Esophagus squamous epithelium (tissue), 5 donors: Measurements from ENCODE around the gene SRPRB. TPM values are rescaled to one million over a fixed set of nuclear protein-coding genes. Genes with fewer than 3 reads are reported as not detected.

ENCODE experiments used
- DNase-seq: peaks from one replicate; lab custom pipeline; 2025; lab: John Stamatoyannopoulos, UW
- H3K27ac ChIP-seq, 4 donors: fragments of 200-600 bp; sonication (generic); one replicate each; pipeline ENCODE4 v1.5.1; 2016 to 2019; ENCODE audit warnings: mild to moderate bottlenecking in 1 of 4
- H3K27me3 ChIP-seq, 4 donors: fragments of 200-600 bp; sonication (generic); 1 replicate in 3 of 4; 2 replicates in 1 of 4; pipeline versions ENCODE4 v1.5.1 to v1.6.0; 2017 to 2021; ENCODE audit warnings: antibody characterized with exemption in 1 of 4
- H3K36me3 ChIP-seq, 3 donors: fragments of 200-600 bp; sonication (generic); one replicate each; pipeline ENCODE4 v1.5.1; 2016 to 2019
- H3K4me1 ChIP-seq, 3 donors: fragments of 200-600 bp; sonication (generic); one replicate each; pipeline ENCODE4 v1.5.1; 2017 to 2019
- H3K4me3 ChIP-seq, 4 donors: fragments of 200-600 bp; sonication (generic); 1 replicate in 3 of 4; 2 replicates in 1 of 4; pipeline ENCODE4 v1.5.1; 2016 to 2019; ENCODE audit warnings: mild to moderate bottlenecking in 2 of 4, moderate library complexity in 1 of 4
- H3K9me3 ChIP-seq, 3 donors: fragments of 200-600 bp; sonication (generic); one replicate each; pipeline ENCODE4 v1.5.1; 2016 to 2019
- POLR2A ChIP-seq, 4 donors: fragments of 450-650 bp; IDR thresholded peaks; one replicate each; pipeline ENCODE4 v1.6.1; 2017; ENCODE audit warnings: antibody characterized with exemption in 4 of 4, mild to moderate bottlenecking in 4 of 4, moderate library complexity in 3 of 4
- WGBS, 2 donors: methylation state at CpG; one replicate each; pipeline ENCODE4 v1.1.5; 2018; 5-methylcytosine and 5-hydroxymethylcytosine counted together
- intact Hi-C: fragments of 100-400 bp; cut with DNase I; formaldehyde crosslinking; loops from one replicate; pipeline ENCODE4 v1.15.0; 2022
- total RNA-seq, 4 donors: library from RNA; depleted of rRNA; stranded (reverse); fragments of >200 nt; gene quantifications; one replicate each; pipeline ENCODE4 v1.1.0, GENCODE V29; 2016
- TF ChIP-seq, protein P1 (sequence below), 6 experiments: fragments of 450-650 bp in 4 of 6; fragments of 200-600 bp in 2 of 6; sonication (generic) in 2 of 6; IDR thresholded peaks; one replicate each; pipeline ENCODE4 v1.5.1; 2016 to 2019; ENCODE audit warnings: antibody characterized with exemption in 6 of 6, mild to moderate bottlenecking in 4 of 6, moderate library complexity in 4 of 6
- donor health status: DM: yes; HTN: yes; CAD: no.

The SRPRB gene
- total RNA-seq, 4 donors from 2014 or later: 25.1 to 107 (median 44.1) TPM

DNA sequence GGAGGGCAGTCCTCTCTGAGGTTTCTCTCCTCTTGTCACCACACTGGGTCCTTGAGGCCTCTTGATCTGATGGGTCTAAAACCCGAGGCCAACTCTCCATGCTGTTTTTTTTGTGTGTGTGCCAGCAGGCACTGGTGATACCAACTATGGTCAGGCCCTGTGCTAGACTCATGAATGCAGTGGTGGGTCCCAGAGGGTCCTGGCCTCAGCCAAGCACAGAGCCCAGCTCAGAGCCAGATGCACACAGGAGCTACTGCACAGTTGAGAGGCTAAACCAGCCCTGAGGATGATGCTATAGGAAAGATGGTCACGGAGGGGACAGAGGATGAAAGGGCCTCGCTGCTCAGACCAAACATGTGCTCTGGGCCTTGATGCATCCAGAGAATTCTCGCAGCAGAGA lies 56.5 kb downstream of the SRPRB start:
- TF ChIP-seq, protein P1, sequence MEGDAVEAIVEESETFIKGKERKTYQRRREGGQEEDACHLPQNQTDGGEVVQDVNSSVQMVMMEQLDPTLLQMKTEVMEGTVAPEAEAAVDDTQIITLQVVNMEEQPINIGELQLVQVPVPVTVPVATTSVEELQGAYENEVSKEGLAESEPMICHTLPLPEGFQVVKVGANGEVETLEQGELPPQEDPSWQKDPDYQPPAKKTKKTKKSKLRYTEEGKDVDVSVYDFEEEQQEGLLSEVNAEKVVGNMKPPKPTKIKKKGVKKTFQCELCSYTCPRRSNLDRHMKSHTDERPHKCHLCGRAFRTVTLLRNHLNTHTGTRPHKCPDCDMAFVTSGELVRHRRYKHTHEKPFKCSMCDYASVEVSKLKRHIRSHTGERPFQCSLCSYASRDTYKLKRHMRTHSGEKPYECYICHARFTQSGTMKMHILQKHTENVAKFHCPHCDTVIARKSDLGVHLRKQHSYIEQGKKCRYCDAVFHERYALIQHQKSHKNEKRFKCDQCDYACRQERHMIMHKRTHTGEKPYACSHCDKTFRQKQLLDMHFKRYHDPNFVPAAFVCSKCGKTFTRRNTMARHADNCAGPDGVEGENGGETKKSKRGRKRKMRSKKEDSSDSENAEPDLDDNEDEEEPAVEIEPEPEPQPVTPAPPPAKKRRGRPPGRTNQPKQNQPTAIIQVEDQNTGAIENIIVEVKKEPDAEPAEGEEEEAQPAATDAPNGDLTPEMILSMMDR (IDR thresholded peaks at IDR 0.05): no peak
- TF ChIP-seq POLR2A (IDR thresholded peaks at IDR 0.05): no peak
- no peak for DNase-seq
- WGBS, 2 donors: 50 to 87% methylated on average over 2 to 4 of the region's 4 CpGs
- H3K9me3 ChIP-seq: no peaks in the 10 kb centered on the region
- intact Hi-C loops: no loop called here
- no peaks in the 10 kb centered on the region for H3K4me1 ChIP-seq
- H3K27ac ChIP-seq: no peak overlapping the region
- no peaks in the 10 kb centered on the region for H3K36me3 ChIP-seq
- H3K27me3 ChIP-seq: no peaks in the 10 kb centered on the region
- H3K4me3 ChIP-seq: no peak overlapping the region

- no peak for DNase-seq
- intact Hi-C loops: no loop called here
- 77 to 86% methylated on average over 5 to 11 of the region's 11 CpGs for WGBS, 2 donors
- no peak for TF ChIP-seq POLR2A (IDR thresholded peaks at IDR 0.05)
- TF ChIP-seq, protein P1 (IDR thresholded peaks at IDR 0.05): no peak
- no peaks in the 10 kb centered on the region for H3K27me3 ChIP-seq
- no peak overlapping the region for H3K27ac ChIP-seq
- no peaks in the 10 kb centered on the region for H3K9me3 ChIP-seq
- no peaks in the 10 kb centered on the region for H3K4me1 ChIP-seq
- no peak overlapping the region for H3K4me3 ChIP-seq
- H3K36me3 ChIP-seq: no peaks in the 10 kb centered on the region
Observed at GRCh38 chr3:133863911-133864310, 58.3 kb downstream of the SRPRB start.

DNA sequence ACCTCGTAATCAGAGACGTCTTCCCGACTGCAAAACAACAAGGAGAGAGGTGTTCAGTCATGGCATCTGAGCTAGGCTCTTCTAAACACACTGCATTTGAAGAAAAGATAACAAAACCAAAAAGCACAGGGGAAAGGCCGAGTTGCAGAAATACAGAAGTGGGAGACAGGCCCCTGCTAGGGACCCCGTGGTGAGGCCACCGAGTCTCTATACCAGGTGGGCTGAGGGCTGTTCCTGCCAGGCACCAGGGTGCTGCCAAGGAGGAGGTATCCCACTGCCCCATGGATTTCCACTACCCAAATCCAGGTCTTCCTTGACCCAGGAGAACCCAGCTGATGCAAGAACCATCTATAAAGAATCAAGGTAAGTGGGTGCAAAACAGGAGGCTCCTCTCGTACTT lies 59.0 kb downstream of the SRPRB start:
- Histone ChIP-seq H3K27me3 (no peaks in the 10 kb centered on the region), H3K36me3 (no peaks in the 10 kb centered on the region), H3K9me3 (no peaks in the 10 kb centered on the region), H3K4me3 (no peak overlapping the region), H3K27ac (no peak overlapping the region), H3K4me1 (no peaks in the 10 kb centered on the region)
- intact Hi-C loops: no loop called here
- WGBS, 2 donors: 79 to 81% methylated on average over 7 of the region's 7 CpGs
- TF ChIP-seq, protein P1 (IDR thresholded peaks at IDR 0.05): no peak
- no peak for TF ChIP-seq POLR2A (IDR thresholded peaks at IDR 0.05)
- no peak for DNase-seq

- Histone ChIP-seq H3K27ac (no peak overlapping the region), H3K9me3 (no peaks in the 10 kb centered on the region), H3K4me1 (no peaks in the 10 kb centered on the region), H3K27me3 (no peaks in the 10 kb centered on the region), H3K36me3 (no peaks in the 10 kb centered on the region), H3K4me3 (no peak overlapping the region)
- TF ChIP-seq, protein P1 (IDR thresholded peaks at IDR 0.05): no peak
- no peak for TF ChIP-seq POLR2A (IDR thresholded peaks at IDR 0.05)
- WGBS, 2 donors: 71 to 86% methylated on average over 3 to 5 of the region's 5 CpGs
- intact Hi-C loops: no loop called here
- no peak for DNase-seq
Observed at GRCh38 chr3:133865136-133865855, 59.7 kb downstream of the SRPRB start.

DNA sequence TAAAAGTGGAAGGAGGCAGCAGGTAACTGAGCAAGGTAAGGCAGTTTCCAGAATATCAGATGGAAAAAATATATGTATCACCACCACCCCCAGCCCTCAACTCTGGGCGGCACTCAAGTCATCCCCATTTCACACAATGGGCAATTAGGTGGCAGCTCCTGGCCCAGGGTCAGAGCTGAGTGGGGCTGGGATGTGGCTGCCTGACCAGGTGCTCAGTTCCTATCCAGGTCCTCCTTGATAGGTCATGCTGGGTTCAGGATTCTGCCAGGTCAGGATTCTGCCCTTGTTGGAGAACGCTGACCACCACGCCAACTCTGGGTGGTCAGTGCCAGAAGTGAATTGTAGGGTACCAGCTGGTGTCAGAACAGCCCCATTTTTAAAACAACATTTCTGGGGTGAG lies 60.5 kb downstream of the SRPRB start:
- DNase-seq: no peak
- Histone ChIP-seq H3K27me3 (no peaks in the 10 kb centered on the region), H3K4me3 (no peak overlapping the region), H3K36me3 (no peaks in the 10 kb centered on the region), H3K27ac (no peak overlapping the region), H3K4me1 (no peaks in the 10 kb centered on the region), H3K9me3 (no peaks in the 10 kb centered on the region)
- TF ChIP-seq, protein P1 (IDR thresholded peaks at IDR 0.05): no peak
- TF ChIP-seq POLR2A (IDR thresholded peaks at IDR 0.05): no peak
- 67 to 100% methylated on average over 1 to 3 of the region's 3 CpGs for whole genome bisulfite sequencing, 2 donors
- intact Hi-C loops: no loop called here
